GM19238 (cell line): ENCODE measurements around the gene ZNF747.

ENCODE experiments used
- DNase-seq: peaks from one replicate; pipeline ENCODE4 v3.0.0; 2011; ENCODE audit warnings: low spot score; ENCODE audit not compliant: insufficient read length

Gene ZNF747

DNA sequence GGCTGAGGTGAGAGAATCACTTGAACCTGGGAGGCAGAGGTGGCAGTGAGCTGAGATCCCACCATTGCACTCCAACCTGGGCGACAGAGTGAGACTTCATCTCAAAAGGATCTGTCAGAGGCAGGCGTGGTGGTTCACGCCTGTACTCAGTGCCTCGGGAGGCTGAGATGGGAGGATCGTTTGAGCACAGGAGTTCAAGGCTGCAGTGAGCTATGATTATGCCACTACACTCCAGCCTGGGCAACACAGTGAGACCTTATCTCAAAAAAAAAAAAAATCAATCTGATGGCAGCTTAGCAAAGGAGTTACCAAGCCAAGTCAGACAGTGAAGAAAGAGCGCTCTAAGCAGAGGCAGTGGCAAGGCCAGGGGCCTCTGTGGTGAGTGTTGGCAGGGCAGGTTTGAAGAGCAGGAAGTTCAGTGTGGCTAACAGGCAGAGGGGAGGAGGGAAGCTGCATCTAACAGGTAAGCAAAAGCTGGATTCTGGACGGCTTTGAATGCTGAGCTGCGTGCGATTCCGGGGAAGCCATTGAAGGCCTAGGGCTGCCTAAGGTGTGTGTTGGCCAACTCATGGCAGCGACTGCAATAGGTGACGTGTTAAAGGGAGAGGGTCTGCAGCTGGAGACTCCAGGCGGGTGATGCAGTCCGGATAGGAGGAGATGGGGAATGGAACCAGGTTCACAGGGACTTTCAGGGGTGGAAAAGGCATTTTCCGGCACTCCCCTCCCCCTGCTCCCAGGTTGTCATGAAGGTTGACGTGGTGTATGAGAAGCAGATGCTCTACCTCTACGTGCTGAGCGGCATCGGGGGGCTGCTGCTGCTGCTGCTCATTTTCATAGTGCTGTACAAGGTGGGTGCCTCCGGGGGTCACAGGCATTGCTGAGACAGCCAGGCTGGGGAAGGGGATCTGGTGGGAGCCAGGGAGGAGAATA, 15.3 kb downstream of the ZNF747 start:
- no peak for DNase-seq

DNA sequence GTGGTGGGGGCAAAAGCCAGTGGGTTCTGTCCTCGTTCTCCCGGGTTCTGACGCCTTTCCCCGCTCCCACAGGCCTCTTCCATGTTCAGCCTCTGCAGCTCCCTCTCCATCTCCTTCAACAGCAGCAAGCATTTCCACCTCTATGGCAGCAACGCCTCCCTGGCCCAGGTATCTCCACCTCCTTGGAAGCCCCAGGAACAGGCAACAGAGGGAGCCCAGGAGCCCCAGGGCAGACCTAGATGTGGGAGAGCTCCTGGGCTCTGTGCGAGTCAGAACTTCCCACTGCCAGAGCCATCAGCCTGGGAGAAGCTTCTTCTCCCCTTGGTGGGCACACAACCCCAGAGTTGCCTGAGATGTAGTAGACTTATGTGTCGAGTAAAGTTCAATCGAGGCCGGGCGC, 16.1 kb downstream of the ZNF747 start:
- no peak for DNase-seq

DNA sequence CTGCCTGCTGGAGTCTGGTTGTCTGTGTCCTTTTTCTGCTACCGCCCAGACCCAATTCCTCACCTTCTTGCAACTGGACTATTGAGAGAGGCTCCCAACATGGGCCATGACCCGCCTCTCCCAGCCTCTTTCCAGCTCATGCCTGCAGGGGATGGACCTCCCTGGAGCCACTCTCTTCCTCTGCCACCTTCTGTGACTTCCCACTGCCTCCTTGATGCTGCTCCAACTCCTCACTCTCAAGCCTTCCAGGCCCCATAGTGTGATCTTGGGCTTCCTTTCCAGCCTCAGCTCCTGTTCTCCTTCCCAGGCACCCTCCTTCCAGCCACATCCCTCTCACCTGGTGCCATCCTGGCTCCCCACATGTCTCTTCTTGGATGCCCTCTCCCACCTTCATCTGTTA, 19.4 kb downstream of the ZNF747 start:
- DNase-seq: no peak

DNA sequence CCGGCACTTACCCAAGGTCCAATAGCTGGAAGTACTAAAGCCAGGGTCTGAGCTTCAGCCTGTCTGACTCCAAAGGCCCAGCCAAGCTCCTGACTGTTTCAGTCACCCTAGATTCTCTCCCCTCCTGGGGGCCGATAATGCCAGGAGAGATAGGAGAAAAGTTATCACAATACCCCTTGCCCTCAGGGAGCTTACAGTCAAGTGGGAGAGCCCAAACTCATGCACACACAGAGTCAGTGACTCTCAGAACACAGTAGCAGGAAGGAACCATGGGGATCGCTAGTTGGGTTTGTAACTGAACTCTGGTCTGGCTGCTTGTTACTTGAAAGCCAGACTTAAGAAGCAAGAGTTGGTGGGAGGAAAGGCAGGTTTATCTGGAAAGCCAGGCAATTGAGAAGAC, 23.1 kb downstream of the ZNF747 start:
- DNase-seq: no peak

DNA sequence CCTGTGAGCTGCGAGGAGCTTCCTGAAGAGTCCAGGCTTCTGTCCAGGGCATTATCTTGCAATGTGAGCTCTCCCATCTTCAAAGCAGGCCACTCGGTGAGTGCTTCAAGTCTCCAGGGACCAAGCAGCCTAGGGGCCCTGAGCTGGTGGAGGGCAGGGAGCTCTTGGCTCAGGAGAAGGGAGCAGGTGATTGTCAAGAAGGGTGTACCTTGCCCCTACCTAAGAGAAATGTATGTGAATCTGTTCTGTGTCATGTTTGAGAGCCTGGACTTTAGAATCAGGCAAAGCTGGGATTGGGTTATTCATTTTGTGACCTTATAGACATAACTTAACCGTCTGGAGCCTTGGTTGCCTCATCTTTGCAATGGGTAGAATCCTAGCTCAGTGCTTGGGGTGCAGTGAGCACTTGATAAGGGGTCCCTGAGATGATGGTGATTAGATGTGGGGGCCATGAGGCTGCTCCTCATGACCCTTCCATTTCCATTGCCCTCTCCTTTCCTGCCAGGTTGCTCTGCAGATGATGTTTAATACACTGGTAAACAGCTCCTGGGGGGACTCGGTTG, 24.2 kb downstream of the ZNF747 start:
- no peak for DNase-seq

DNA sequence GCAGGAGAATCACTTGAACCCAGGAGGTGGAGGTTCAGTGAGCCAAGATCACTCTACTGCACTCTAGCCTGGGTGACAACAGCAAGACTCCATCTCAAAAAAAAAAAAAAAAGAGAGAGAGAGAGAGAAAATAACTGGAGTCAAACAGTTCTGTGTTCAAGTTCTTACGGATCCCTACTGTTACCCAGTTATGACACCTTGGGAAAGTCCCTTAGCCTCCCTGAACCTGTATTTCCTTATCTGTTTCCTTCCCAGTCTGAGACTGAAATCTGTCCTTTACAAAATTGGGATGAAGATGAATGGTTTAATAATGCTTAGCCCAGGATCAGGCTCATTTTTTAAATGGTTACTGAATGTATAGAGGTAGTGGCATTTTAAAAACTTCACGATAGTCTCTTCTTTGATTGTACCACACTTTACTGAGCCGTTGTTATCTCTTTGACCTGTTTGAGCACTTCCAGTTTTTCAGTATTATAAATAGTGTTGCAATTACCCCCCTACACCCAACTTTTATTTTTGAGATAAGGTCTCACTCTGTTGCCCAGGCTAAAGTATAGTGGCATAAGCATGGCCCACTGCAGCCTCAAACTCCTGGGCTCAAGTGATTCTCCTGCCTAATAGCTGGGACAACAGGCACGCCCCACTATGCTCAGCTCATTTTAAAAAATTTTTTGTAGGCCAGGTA, 25.4 kb downstream of the ZNF747 start:
- no peak for DNase-seq

DNA sequence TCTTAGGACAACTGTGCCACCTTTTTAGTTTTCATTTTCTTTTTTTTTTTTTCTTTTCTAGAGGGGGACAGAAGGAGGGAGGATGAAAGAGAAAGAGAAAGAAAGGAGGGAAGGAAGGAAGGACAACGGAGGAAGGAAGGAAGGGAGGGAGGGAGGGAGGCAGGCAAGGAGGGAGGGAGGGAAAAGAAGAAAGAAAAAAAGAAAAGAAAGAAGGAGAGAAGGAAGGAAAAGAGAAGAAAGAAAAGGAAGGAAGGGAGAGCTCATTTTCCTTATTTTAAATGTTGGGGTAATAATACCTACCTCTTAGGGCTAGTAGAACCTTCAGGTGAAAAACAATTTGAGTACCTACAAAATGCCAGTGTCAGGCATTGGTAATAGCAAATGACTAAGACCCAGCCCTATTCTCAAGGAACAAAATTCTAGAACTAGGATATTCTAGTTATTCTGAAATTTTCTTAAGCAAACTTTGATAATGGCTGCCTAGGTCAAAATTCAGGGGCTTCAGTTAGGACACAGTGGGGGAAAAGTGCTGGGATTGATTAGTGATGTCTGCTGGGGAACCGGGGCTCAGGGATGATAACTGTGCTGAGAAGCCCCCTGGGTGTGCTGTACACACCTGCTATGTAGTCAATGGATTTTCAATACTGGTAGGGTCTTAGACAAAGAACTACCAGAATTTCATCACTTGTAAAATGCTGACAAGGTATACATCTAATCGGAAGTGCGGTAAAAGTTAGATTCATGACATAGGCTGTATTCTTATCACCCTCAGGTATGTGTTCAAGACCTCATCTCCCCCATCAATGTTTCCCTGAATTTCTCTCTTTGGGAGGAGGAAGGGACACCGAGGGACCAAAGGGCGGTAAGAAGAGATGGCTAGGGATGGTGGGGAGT, 31.0 kb downstream of the ZNF747 start:
- no peak for DNase-seq

DNA sequence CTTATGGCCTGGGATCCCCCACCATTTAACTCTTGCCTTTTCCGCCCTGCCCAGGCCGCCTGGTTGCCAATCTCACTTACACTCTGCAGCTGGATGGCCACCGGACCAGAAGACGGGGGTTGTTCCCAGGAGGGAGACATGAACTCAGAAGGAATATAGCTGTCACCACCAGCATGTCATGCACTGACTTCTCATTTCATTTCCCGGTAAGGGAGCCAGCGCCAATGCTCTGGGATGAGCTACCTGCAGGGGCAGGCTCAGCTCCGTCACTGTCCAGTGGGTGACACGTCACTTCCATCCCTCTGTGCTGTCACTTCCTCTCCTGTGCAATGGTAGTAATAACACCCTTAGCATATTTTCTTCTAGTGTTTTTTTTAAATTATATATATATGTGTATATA, 35.4 kb downstream of the ZNF747 start:
- DNase-seq: no peak

DNA sequence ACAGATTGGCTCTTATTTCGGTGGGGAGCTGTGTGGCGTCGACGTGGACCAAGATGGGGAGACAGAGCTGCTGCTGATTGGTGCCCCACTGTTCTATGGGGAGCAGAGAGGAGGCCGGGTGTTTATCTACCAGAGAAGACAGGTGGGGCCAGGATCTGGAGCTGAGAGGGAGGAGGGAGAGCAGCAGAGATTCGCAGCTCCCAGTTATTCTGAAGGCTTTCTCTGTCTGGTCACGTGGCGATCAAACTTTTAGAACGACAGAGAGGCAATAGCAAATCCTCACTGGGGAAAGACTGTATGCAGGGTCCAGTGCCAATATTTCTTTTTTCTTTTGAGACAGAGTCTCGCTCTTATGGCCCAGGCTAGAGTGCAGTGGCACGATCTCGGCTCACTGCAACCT, 39.9 kb downstream of the ZNF747 start:
- no peak for DNase-seq

DNA sequence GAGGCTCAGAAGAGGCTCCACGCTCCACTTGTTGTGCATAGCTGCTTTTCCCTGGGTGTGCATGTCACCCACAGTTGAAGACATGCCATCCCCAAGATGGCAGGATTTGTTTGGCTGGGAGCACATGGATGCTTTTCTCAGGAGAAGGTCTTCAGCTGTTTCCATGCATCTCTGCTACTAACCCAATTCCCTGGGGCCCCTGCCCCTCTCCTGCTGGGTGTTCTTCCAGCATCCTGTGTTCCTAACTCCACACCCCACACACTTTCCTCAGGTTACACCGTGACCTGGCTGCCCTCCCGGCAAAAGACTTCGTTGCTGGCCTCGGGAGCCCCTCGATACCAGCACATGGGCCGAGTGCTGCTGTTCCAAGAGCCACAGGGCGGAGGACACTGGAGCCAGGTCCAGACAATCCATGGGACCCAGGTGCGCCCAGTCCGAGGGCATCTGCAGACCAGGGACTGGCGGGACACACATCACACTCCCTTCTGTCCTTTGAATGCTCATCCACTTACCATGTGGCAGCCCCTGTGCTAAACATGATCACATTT, 40.6 kb downstream of the ZNF747 start:
- DNase-seq: no peak

DNA sequence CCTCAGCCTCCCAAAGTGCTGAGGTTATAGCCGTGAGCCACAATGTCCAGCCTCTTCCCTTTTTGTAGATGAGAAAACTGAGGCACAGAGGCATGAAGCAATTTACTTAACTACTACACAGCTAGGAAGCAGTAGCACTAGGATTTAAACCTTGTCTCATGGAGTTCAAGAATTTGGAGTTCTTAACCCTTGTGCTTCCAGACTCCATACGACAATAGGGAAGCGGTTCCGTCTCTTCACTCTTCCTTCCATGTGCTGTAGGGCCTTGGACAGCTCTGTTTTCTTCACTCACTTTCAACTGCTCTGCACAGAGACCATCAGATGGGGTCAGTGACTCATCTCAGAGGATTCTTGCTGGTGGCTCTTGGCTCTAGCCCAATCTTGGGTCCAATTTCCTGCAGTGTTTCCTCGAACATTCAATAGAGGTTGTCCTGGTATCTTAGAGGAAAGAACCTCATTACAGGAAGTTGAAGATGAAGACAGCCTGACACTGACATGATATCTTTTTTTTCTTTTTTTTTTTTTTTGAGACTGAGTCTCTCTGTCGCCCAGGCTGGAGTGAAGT, 42.8 kb downstream of the ZNF747 start:
- no peak for DNase-seq

DNA sequence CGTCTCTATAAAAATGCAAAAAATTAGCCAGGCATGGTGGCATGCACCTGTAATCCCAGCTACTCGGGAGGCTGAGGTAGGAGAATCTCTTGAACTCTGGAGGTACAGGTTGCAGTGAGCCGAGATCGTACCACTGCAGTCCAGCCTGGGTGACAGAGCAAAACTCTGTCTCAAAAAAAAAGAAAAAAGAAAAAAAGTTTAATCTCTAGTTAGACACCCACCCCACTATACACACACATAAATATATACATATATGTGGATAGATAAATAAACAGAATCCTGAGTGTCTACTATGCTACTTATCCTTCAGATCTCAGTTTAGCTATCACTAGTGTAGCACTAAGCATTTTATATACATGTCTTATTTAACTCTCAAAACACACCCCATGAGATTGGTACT, 43.4 kb downstream of the ZNF747 start:
- DNase-seq: no peak

DNA sequence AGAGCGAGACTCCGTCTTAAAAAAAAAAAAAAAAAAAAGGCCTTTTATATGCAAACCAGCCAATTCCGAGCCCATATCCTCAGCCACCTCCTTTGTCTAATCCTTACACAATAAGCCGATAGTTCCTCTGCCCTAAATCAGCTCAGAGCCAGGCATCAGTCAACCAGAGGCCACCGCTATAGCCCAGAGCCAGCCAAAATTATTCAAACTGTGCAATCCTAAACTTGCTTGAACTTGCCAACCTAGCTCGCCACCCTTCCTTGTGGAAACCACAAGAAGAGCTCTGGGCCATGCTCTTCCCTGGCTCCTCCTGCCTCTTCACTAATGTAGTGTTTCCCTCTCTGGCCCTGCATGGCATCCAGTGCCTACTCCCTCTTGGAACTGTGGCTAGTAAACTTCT, 44.4 kb downstream of the ZNF747 start:
- no peak for DNase-seq

DNA sequence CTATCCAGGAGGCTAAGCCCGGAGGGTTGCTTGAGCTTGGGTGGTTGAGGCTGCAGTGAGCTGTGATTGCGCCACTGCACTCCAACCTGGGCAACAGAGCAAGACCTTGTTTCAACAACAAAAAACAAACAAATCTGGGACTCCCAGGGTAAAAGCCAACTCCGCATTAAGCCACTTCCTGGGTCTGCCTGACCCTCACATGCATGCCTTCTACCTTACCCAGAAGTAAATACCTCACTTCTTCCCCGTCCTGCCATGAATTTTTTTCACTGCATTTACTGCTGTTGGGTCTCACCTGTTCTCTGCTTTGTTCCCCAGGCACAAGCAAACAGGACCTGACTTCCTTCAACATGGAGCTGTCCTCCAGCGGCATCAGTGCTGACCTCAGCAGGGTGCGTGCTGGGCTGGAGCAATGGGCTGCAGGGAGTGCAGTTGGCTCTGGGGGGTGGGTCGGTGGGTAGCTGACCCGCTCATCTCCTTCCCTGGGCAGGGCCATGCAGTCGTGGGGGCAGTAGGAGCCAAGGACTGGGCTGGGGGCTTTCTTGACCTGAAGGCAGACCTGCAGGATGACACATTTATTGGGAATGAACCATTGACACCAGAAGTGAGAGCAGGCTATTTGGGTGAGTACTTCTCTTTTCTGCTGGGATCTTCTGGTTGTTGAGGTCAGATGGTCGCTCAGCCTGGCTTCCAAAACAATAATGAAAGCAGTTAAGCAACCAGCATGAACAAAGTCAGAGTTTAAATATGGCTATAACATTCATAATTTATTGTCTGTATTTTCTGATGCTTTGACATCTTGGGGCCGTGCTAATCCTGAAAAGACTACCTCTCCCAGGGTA, 45.7 kb downstream of the ZNF747 start:
- no peak for DNase-seq

DNA sequence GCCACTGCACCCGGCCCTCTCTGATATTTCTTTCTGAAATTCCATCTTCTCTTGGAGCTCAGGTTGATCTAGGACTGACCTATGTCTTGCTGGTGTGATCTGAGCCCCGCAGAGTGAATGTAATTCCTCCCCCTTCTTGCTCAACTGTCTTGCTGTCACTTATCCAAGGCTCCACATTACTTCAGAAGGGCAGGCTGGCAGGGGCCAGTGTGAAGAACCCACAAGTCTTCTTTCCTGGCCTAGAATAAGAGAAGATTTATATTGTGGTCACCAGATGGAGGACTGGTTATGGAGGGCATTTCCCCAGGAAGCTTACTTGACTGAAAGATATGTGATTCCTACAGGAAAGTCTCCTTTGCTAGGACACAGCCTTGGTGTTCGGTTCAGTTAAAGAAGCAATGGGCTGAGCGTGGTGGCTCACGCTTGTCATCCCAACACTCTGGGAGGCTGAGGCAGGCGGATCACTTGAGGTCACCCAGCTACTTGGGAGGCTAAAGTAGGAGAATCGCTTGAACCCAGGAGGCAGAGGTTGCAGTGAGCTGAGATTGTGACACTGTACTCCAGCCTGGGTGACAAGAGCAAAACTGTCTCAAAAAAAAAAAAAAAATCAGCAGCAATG, 48.7 kb downstream of the ZNF747 start:
- DNase-seq: no peak

DNA sequence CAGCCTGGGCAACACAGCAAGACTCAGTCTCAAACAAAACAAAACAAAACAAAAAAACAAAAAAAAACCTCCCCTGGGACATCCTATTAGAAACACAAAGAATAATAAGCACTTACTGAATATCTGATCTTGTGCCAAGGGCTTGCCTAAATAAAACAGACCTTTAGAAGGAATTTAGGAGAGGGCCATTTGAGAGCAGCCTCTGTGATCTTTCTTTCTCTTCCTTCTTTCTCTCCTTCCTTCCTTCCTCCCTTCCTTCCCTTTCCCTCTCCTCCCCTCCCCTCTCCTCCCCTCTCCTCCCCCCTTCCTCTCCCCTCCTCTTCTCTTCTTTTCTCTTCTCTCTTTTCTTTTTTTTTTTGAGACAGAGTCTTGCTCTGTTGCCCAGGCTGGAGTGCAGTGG, 49.8 kb downstream of the ZNF747 start:
- no peak for DNase-seq

DNA sequence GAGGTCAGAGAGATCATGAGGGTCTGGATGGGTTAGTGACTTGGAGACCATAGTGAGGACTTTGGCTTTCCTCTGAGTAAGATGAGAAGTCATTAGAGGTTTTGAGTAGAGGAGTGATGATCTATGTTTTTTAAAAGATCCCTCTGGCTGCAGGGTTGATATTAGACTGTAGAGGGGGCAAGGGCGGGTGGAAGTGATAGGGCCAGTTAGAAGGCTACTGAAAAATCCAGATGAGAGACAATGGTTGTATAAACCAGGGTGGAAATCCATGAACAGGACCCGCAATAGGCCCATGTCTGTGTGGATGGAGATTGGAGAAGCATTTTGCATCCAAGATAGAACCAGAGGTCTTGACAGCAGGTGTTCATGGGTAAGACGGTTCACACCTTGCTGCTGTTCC, 52.3 kb downstream of the ZNF747 start:
- DNase-seq: no peak

DNA sequence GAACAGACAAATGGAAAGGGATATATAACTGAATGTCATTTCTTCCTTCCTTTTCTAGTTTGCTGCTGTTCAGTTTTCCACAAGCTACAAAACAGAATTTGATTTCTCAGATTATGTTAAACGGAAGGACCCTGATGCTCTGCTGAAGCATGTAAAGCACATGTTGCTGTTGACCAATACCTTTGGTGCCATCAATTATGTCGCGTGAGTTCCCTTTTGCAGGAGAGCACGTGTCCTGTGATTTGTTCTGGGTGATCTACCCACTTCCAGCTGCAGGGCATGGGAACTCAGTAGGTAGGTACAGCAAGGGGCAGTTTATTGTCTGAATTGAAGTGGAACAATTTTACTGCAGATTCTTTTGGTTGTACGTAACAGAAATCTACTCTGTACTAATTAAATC, 53.3 kb downstream of the ZNF747 start:
- no peak for DNase-seq
